Activated CD4-positive, alpha-beta T cell treated with anti-CD3 and anti-CD28 coated beads, Interleukin-2, amount 10 ng/mL, durations not matched to agents 24 days and 14 days (primary cell): Measurements from ENCODE around the gene SRBD1. TPM values are rescaled to one million over a fixed set of nuclear protein-coding genes. Genes with fewer than 3 reads are reported as not detected.

ENCODE experiments used
- DNase-seq: peaks from one replicate; pipeline ENCODE4 v3.0.0; 2022
- H3K27ac Mint-ChIP-seq: one replicate; pipeline ENCODE4 v1.8.0; 2022; ENCODE audit warnings: mild to moderate bottlenecking, mixed read lengths
- H3K27me3 Mint-ChIP-seq: one replicate; pipeline ENCODE4 v1.8.0; 2022; ENCODE audit warnings: mixed read lengths
- H3K36me3 Mint-ChIP-seq: one replicate; pipeline ENCODE4 v1.8.0; 2022; ENCODE audit warnings: low read depth, mild to moderate bottlenecking, mixed read lengths
- H3K4me1 Mint-ChIP-seq: one replicate; pipeline ENCODE4 v1.8.0; 2021; ENCODE audit warnings: mixed read lengths
- H3K4me3 Mint-ChIP-seq: one replicate; pipeline ENCODE4 v1.8.0; 2022; ENCODE audit warnings: mild to moderate bottlenecking, moderate library complexity, mixed read lengths
- H3K9me3 Mint-ChIP-seq: one replicate; pipeline ENCODE4 v1.8.0; 2021; ENCODE audit warnings: mixed read lengths
- intact Hi-C: fragments of 100-400 bp; cut with micrococcal nuclease; formaldehyde crosslinking; loops from one replicate; pipeline ENCODE4 v1.15.1; 2023
- total RNA-seq: library from RNA; stranded (reverse); gene quantifications from 2 replicates; pipeline ENCODE4 v1.2.3, GENCODE V29; 2022

Gene SRBD1
- total RNA-seq, 1 donor from 2014 or later, result 18.9 TPM

DNA sequence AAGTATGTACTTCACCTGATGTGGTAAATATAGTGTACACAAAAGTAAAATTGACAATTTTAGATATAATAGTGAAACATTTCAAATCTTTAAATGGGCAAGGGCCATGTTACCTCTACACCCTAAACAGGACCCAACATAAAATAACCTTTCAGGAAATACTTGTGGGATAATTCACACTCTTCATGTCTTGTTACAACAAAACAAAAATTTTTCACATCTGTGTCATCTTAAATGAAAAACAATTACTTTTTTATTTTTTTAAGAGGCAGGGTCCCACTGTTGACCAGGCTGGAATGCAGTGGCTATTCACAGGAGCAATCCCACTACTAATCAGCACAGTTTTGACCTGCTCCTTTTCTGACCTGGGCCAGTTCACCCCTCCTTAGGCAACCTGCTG, 42.1 kb downstream of the SRBD1 start:
- no peak overlapping the region for H3K4me3 Mint-ChIP-seq
- peaks cover 39% of the 10 kb centered on the region for H3K36me3 Mint-ChIP-seq
- peaks cover 13% of the 10 kb centered on the region for H3K9me3 Mint-ChIP-seq
- H3K4me1 Mint-ChIP-seq, result peaks cover 19% of the 10 kb centered on the region
- H3K27ac Mint-ChIP-seq, result no peak overlapping the region
- intact Hi-C loops, result loop anchor here (1.0 to 2.0 kb wide), 4 partner anchors 15 to 81 kb away; no protein-coding TSS in a partner anchor
- no peak for DNase-seq
- no peaks in the 10 kb centered on the region for H3K27me3 Mint-ChIP-seq

- H3K4me3 Mint-ChIP-seq, result peak overlapping the region; percentile 73
- intact Hi-C loops, result loop anchor here (1.0 to 2.0 kb wide), 5 partner anchors 14 to 82 kb away; no protein-coding TSS in a partner anchor
- H3K27ac Mint-ChIP-seq, result peak overlapping the region; percentile 91
- peaks cover 13% of the 10 kb centered on the region for H3K9me3 Mint-ChIP-seq
- DNase-seq, result peak; percentile 75
- H3K36me3 Mint-ChIP-seq, result peaks cover 36% of the 10 kb centered on the region
- H3K27me3 Mint-ChIP-seq, result no peaks in the 10 kb centered on the region
- H3K4me1 Mint-ChIP-seq, result peaks cover 19% of the 10 kb centered on the region
Observed at GRCh38 chr2:45567974-45568789, 42.9 kb downstream of the SRBD1 start.

GRCh38 chr2:45567288-45567963, 43.6 kb downstream of the SRBD1 start:
- H3K4me1 Mint-ChIP-seq, result peaks cover 19% of the 10 kb centered on the region
- intact Hi-C loops, result loop anchor here (2.0 kb wide), 1 partner anchor 75 kb away; no protein-coding TSS in a partner anchor
- peak overlapping the region; percentile 91 for H3K27ac Mint-ChIP-seq
- H3K4me3 Mint-ChIP-seq, result peak overlapping the region; percentile 73
- no peaks in the 10 kb centered on the region for H3K27me3 Mint-ChIP-seq
- peak; percentile 66 for DNase-seq
- H3K36me3 Mint-ChIP-seq, result peaks cover 37% of the 10 kb centered on the region
- H3K9me3 Mint-ChIP-seq, result peaks cover 13% of the 10 kb centered on the region

GRCh38 chr2:45559436-45559835, 51.6 kb downstream of the SRBD1 start:
- Mint-ChIP-seq H3K36me3 (peaks cover 36% of the 10 kb centered on the region), H3K27ac (no peak overlapping the region), H3K27me3 (no peaks in the 10 kb centered on the region), H3K4me1 (peaks cover 14% of the 10 kb centered on the region), H3K4me3 (no peak overlapping the region), H3K9me3 (no peaks in the 10 kb centered on the region)
- intact Hi-C loops, result no loop called here
- DNase-seq, result no peak

- H3K9me3 Mint-ChIP-seq, result no peaks in the 10 kb centered on the region
- no peak for DNase-seq
- H3K4me3 Mint-ChIP-seq, result peak overlapping the region; percentile 2
- H3K27me3 Mint-ChIP-seq, result no peaks in the 10 kb centered on the region
- intact Hi-C loops, result loop anchor here (1.0 to 2.0 kb wide), 2 partner anchors 14 to 58 kb away; no protein-coding TSS in a partner anchor
- H3K4me1 Mint-ChIP-seq, result peaks cover 25% of the 10 kb centered on the region
- peaks cover 52% of the 10 kb centered on the region for H3K36me3 Mint-ChIP-seq
- H3K27ac Mint-ChIP-seq, result peak overlapping the region; percentile 88
Observed at GRCh38 chr2:45554742-45555140, 56.3 kb downstream of the SRBD1 start.

DNA sequence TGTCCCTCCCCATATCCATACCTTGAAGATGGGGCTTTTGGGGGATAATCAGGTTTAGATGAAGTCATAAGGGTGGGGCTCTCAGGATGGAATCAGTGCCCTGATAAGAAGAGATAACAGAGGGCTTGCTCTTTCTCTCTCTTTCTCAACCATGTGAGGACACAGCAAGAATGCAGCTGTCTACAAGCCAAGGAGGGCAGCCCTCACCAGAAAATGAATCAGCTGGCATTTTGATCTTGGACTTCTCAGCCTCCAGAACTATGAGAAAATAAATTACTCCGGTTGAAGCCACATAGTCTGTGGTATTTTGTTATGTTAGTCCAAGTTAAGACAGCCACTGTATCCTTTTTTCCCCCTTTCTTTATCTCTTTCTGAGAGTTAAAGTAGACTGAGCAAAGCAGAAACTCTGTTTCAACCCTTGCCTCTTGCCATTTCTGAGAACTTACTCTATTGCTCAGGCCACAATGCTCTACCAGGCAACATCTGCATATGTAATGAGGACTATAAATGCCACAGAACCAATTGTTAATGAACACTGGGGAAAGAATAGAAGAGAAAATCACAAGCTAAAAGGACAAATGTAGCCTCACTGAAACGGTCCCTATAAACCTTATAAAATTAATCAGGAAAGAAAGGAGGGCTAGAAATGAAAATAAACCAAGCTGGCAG, 56.9 kb downstream of the SRBD1 start:
- Mint-ChIP-seq H3K36me3 (peaks cover 46% of the 10 kb centered on the region), H3K27ac (peak overlapping the region; percentile 88), H3K9me3 (no peaks in the 10 kb centered on the region), H3K4me3 (peak overlapping the region; percentile 27), H3K4me1 (peaks cover 25% of the 10 kb centered on the region), H3K27me3 (no peaks in the 10 kb centered on the region)
- no peak for DNase-seq
- intact Hi-C loops, result loop anchor here (1.0 to 2.0 kb wide), 2 partner anchors 14 to 57 kb away; no protein-coding TSS in a partner anchor

GRCh38 chr2:45551862-45552261, 59.2 kb downstream of the SRBD1 start:
- intact Hi-C loops, result no loop called here
- peaks cover 22% of the 10 kb centered on the region for H3K4me1 Mint-ChIP-seq
- H3K4me3 Mint-ChIP-seq, result no peak overlapping the region
- DNase-seq, result no peak
- no peak overlapping the region for H3K27ac Mint-ChIP-seq
- no peaks in the 10 kb centered on the region for H3K27me3 Mint-ChIP-seq
- H3K9me3 Mint-ChIP-seq, result no peaks in the 10 kb centered on the region
- peaks cover 45% of the 10 kb centered on the region for H3K36me3 Mint-ChIP-seq

GRCh38 chr2:45545943-45546342, 65.1 kb downstream of the SRBD1 start:
- DNase-seq, result no peak
- Mint-ChIP-seq H3K9me3 (peaks cover 4% of the 10 kb centered on the region), H3K27ac (no peak overlapping the region), H3K4me1 (peaks cover 10% of the 10 kb centered on the region), H3K4me3 (no peak overlapping the region), H3K27me3 (no peaks in the 10 kb centered on the region), H3K36me3 (peaks cover 53% of the 10 kb centered on the region)
- intact Hi-C loops, result no loop called here

- DNase-seq, result no peak
- H3K36me3 Mint-ChIP-seq, result peaks cover 58% of the 10 kb centered on the region
- intact Hi-C loops, result no loop called here
- H3K9me3 Mint-ChIP-seq, result peaks cover 4% of the 10 kb centered on the region
- no peaks in the 10 kb centered on the region for H3K27me3 Mint-ChIP-seq
- H3K4me1 Mint-ChIP-seq, result peaks cover 4% of the 10 kb centered on the region
- H3K4me3 Mint-ChIP-seq, result no peak overlapping the region
- H3K27ac Mint-ChIP-seq, result no peak overlapping the region
Observed at GRCh38 chr2:45543257-45543656, 67.8 kb downstream of the SRBD1 start.

GRCh38 chr2:45542013-45542412, 69.1 kb downstream of the SRBD1 start:
- no peak for DNase-seq
- H3K27ac Mint-ChIP-seq, result no peak overlapping the region
- peaks cover 62% of the 10 kb centered on the region for H3K36me3 Mint-ChIP-seq
- intact Hi-C loops, result no loop called here
- H3K9me3 Mint-ChIP-seq, result peaks cover 4% of the 10 kb centered on the region
- no peaks in the 10 kb centered on the region for H3K27me3 Mint-ChIP-seq
- peaks cover 4% of the 10 kb centered on the region for H3K4me1 Mint-ChIP-seq
- no peak overlapping the region for H3K4me3 Mint-ChIP-seq

DNA sequence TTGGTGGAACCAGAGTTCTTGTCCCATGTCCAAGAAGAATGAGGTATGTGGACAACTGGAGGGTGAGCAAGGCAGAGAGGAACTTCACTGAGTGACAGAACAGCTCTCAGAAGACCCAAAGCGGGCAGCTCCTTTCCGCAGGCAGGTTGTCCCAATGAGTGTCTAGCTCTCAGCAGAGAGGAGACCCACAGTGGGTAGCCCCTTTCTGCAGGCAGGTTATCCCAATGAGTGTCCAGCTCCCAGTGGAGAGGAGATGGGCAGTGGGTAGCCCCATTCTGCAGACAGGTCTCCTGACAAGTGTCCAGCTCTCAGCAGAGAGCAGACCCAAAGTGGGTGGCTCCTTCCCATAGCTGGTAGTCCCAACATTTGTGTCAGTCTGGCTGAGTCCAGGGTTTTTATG, 69.6 kb downstream of the SRBD1 start:
- intact Hi-C loops, result no loop called here
- H3K4me1 Mint-ChIP-seq, result peaks cover 4% of the 10 kb centered on the region
- H3K27ac Mint-ChIP-seq, result no peak overlapping the region
- H3K9me3 Mint-ChIP-seq, result peaks cover 4% of the 10 kb centered on the region
- H3K4me3 Mint-ChIP-seq, result no peak overlapping the region
- peaks cover 64% of the 10 kb centered on the region for H3K36me3 Mint-ChIP-seq
- H3K27me3 Mint-ChIP-seq, result no peaks in the 10 kb centered on the region
- DNase-seq, result no peak

DNA sequence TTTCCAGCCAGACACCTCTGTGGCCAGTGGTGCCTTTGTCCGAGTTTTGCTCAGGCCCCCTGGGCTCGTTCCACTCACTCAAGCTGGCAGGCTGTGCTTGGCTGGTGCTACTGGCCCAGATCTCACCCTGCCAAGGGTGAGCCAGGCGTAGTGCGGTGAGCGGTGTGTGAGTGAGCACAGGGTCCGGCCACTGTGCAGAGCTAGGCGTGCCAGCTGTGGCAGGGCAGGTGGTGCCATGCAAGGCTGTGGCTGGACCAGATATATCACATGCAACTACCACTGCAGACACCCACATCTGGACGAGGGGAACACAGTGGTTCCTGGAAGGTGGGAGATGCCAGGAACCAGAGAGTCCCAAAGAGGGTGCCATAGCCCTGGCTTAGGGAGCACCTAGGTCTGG, 70.1 kb downstream of the SRBD1 start:
- no peaks in the 10 kb centered on the region for H3K27me3 Mint-ChIP-seq
- H3K4me3 Mint-ChIP-seq, result no peak overlapping the region
- H3K9me3 Mint-ChIP-seq, result peaks cover 4% of the 10 kb centered on the region
- H3K4me1 Mint-ChIP-seq, result peaks cover 4% of the 10 kb centered on the region
- intact Hi-C loops, result no loop called here
- no peak overlapping the region for H3K27ac Mint-ChIP-seq
- DNase-seq, result no peak
- peaks cover 61% of the 10 kb centered on the region for H3K36me3 Mint-ChIP-seq

DNA sequence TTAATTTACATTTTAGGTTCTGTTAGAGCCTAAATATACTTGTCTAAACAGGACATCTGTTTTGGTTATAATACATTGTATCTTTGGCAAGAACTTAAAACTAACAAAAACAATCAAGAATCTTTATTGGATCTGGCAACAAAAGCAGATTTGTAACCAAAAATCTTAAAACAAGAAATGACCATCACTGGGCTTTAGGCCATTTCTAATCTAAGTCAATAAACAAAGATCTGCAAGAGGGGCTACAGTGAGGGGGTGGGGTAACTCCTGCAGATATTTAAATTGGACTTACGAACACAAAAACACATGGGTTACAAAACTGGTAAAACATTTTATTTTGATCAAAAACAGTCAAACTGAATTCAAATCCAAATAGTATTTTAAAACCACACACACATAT, 77.3 kb downstream of the SRBD1 start:
- intact Hi-C loops, result no loop called here
- Mint-ChIP-seq H3K27ac (no peak overlapping the region), H3K4me1 (no peaks in the 10 kb centered on the region), H3K9me3 (peaks cover 8% of the 10 kb centered on the region), H3K36me3 (peaks cover 18% of the 10 kb centered on the region), H3K27me3 (no peaks in the 10 kb centered on the region), H3K4me3 (no peak overlapping the region)
- no peak for DNase-seq

DNA sequence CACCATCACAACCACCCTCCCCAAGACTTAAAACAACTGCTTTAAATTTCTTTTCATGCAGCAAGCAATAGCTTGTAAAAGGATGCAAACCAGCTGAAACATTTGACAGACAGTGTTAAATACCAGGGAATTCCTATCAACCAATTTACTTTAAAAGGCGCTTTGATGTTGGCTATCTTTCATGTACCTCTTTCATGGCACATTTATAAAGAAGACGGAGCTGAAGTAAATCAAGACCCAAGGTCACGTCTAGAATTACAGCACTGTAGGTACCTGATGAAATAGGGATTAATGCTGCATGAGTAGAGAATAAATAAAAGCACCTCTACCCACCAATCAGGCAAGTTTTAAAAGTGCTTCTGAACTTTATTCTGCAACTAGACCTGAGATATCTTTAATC, 78.9 kb downstream of the SRBD1 start:
- DNase-seq, result no peak
- Mint-ChIP-seq H3K27me3 (no peaks in the 10 kb centered on the region), H3K27ac (no peak overlapping the region), H3K4me3 (no peak overlapping the region), H3K4me1 (no peaks in the 10 kb centered on the region), H3K9me3 (peaks cover 8% of the 10 kb centered on the region), H3K36me3 (peaks cover 14% of the 10 kb centered on the region)
- intact Hi-C loops, result no loop called here
